HFF-Myc (cell line): ENCODE results near the gene EAF2.

Source experiments
- DNase-seq: peaks from one replicate; pipeline ENCODE4 v3.0.0-alpha.2; 2011; ENCODE audit warnings: low read depth; ENCODE audit errors: extremely low read depth
- H3K4me3 ChIP-seq: replicated peaks from 2 replicates; pipeline ENCODE4 v1.5.1; 2011; ENCODE audit warnings: low read depth, mild to moderate bottlenecking, control low read depth, low read length
- CTCF ChIP-seq: IDR thresholded peaks from 2 replicates; pipeline ENCODE4 v1.5.1; 2012; ENCODE audit warnings: mild to moderate bottlenecking, low read depth, low read length, control low read depth; ENCODE audit errors: missing control alignments

EAF2 gene

GRCh38 chr3:121803771-121804320 is 31.2 kb upstream of the EAF2 start:
- DNase-seq, result no peak
- H3K4me3 ChIP-seq, result no peak overlapping the region

GRCh38 chr3:121809249-121809648 is 25.8 kb upstream of the EAF2 start:
- TF ChIP-seq CTCF, result no peak
- DNase-seq, result no peak
- H3K4me3 ChIP-seq, result no peak overlapping the region

More at GRCh38 chr3:121803771-121804320, 31.2 kb upstream of the EAF2 start:
- no peak for TF ChIP-seq CTCF

- no peak overlapping the region for H3K4me3 ChIP-seq
- no peak for TF ChIP-seq CTCF
- no peak for DNase-seq
Measured at GRCh38 chr3:121817753-121818152, 17.3 kb upstream of the EAF2 start.

- DNase-seq, result no peak
- H3K4me3 ChIP-seq, result no peak overlapping the region
- no peak for TF ChIP-seq CTCF
Measured at GRCh38 chr3:121818578-121818977, 16.4 kb upstream of the EAF2 start.

- no peak for DNase-seq
- no peak for TF ChIP-seq CTCF
- no peak overlapping the region for H3K4me3 ChIP-seq
Measured at GRCh38 chr3:121819236-121819635, 15.8 kb upstream of the EAF2 start.

GRCh38 chr3:121821421-121822199 is 13.4 kb upstream of the EAF2 start:
- DNase-seq, result no peak
- TF ChIP-seq CTCF, result no peak
- H3K4me3 ChIP-seq, result no peak overlapping the region
